ENCODE data around the gene STPG4. TPM values are rescaled to one million over a fixed set of nuclear protein-coding genes. Genes with fewer than 3 reads are reported as not detected.
"Not testable (repeated sequence)": the region's sequence is repeated elsewhere in the genome, so short reads cannot be mapped to it uniquely, and the experiment has no call there.

The STPG4 gene
- total and polyA plus RNA-seq, 12 donors: 0.06 to 0.45 (median 0.44) TPM; not detected in 9

DNA sequence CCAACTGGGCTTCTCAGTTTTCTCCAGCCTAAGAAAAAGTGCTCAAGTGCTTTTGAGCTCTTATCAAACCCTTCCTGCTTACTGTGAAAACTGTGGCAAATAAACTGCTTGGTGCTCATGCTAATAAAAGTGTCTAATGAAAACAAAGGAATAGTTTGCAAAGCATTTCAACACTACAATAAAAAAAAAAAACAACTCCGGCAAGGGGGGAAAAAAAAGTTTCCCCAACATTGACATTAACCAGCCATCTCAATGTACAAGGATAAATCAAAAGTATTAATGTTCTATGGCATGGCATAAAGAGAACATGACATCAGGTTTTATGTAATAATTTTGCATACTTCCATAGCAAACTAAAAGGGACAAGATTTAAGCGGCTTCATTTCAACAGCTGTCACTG lies 14.7 kb upstream of the STPG4 start:
- peak overlapping the region in 2 of 10 donors; percentile 2 to 39 for H3K27ac ChIP-seq
- peaks cover 0 to 98% (median 80%) of the 10 kb centered on the region in 9 donors for H3K4me1 ChIP-seq
- 50 to 55% methylated on average over 2 of the region's 2 CpGs for WGBS, 2 donors

DNA sequence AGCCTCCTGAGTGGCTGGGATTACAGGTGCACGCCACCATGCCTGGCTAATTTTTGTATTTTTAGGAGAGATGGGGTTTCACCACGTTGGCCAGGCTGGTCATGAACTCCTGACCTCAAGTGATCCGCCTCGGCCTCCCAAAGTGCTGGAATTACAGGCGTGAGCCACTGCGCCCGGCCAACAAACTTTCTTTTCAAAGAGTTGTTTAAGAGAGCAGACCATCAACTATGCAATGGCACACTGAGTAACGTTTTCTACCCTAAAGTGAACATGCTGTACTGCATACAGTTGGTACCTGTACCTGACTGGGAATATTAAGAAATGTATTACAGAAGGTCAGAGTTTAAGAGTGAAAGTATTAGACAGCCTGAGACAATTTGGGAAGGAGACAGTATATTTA lies 13.8 kb upstream of the STPG4 start:
- Histone ChIP-seq H3K4me1 (peaks cover 0 to 94% (median 80%) of the 10 kb centered on the region in 9 donors), H3K27ac (peak overlapping the region in 1 of 10 donors; percentile 39), H3K36me3 (peaks cover 0 to 70% (median 10%) of the 10 kb centered on the region in 9 donors)
- H3K9me3 ChIP-seq, H3K27me3 ChIP-seq, ATAC-seq, DNase-seq, H3K4me3 ChIP-seq: not testable (repeated sequence)
- 66% methylated on average over 8 of the region's 8 CpGs for WGBS, 2 donors
- intact Hi-C loops (cut with DNase I): loop anchor here in 1 of 10 donors (10.0 kb wide), 1 partner anchor 94 kb away; no protein-coding TSS in a partner anchor

More for the DNA sequence above, 14.7 kb upstream of the STPG4 start:
- DNase-seq (no peak), ATAC-seq (no peak)
- no peaks in the 10 kb centered on the region for H3K9me3 ChIP-seq
- no peak overlapping the region for H3K4me3 ChIP-seq
- intact Hi-C loops (cut with DNase I): loop anchor here in 3 of 10 donors (5.0 to 10.0 kb wide), 2 partner anchors 82 to 95 kb away; no protein-coding TSS in a partner anchor
- H3K36me3 ChIP-seq: peaks cover 0 to 61% (median 10%) of the 10 kb centered on the region in 9 donors
- TF ChIP-seq, protein P1, sequence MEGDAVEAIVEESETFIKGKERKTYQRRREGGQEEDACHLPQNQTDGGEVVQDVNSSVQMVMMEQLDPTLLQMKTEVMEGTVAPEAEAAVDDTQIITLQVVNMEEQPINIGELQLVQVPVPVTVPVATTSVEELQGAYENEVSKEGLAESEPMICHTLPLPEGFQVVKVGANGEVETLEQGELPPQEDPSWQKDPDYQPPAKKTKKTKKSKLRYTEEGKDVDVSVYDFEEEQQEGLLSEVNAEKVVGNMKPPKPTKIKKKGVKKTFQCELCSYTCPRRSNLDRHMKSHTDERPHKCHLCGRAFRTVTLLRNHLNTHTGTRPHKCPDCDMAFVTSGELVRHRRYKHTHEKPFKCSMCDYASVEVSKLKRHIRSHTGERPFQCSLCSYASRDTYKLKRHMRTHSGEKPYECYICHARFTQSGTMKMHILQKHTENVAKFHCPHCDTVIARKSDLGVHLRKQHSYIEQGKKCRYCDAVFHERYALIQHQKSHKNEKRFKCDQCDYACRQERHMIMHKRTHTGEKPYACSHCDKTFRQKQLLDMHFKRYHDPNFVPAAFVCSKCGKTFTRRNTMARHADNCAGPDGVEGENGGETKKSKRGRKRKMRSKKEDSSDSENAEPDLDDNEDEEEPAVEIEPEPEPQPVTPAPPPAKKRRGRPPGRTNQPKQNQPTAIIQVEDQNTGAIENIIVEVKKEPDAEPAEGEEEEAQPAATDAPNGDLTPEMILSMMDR (IDR thresholded peaks at IDR 0.05): no peak
- no peaks in the 10 kb centered on the region for H3K27me3 ChIP-seq

DNA sequence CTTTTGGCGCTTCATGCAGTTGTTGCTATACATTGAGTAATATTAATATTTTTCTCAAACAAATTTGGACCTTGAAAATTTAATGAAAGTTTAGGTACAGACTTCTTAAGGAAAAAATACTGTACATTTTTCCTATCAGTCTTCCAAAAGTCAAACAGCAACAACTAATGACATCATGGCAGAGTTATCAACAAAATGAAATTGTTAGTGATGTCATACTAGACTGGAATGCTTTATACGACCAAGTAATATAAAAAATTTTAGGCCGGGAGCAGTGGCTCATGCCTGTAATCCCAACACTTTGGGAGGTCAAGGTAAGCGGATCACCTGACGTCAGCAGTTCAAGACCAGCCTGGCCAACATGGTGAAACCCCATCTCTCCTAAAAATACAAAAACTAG lies 12.0 kb upstream of the STPG4 start:
- ATAC-seq (no peak), DNase-seq (no peak)
- WGBS, 2 donors: 78 to 86% methylated on average over 5 of the region's 5 CpGs
- intact Hi-C loops (cut with DNase I): loop anchor here in 1 of 10 donors (10.0 kb wide), 1 partner anchor 92 kb away; no protein-coding TSS in a partner anchor
- H3K4me1 ChIP-seq: peaks cover 0 to 92% (median 73%) of the 10 kb centered on the region in 9 donors
- TF ChIP-seq, protein P1 (IDR thresholded peaks at IDR 0.05): no peak
- H3K9me3 ChIP-seq: no peaks in the 10 kb centered on the region
- no peaks in the 10 kb centered on the region for H3K27me3 ChIP-seq
- H3K27ac ChIP-seq: peak overlapping the region in 1 of 10 donors; percentile 12
- H3K4me3 ChIP-seq: no peak overlapping the region
- H3K36me3 ChIP-seq: peaks cover 0 to 86% (median 16%) of the 10 kb centered on the region in 9 donors

DNA sequence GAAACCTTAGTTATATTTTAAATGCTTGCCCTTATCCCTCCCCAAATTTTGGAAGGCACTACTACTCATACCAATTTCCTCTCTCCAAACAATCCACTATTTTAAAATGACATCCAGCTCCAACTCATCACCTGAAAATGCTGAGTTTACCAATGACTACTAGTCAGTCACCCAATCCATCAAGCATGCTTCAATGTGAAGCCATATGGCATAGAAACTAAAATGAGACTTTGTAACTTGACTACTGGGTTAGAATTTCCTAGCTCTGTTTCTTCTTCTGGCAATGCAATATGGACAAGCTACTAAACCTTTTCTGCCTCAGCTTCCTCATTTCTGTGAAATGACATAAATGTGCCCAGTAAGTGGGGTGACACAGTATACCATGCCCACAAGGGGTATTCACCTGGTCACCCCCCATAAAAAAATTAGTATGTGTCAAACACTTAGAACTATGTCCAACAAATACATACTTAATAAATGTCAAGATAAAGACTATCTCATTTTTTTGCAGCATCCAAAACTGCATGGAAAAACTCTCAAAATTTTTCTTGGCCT lies 10.0 kb upstream of the STPG4 start:
- Histone ChIP-seq H3K27ac (no peak overlapping the region), H3K4me1 (peaks cover 0 to 83% (median 58%) of the 10 kb centered on the region in 9 donors), H3K36me3 (peaks cover 0 to 97% (median 32%) of the 10 kb centered on the region in 9 donors), H3K4me3 (no peak overlapping the region), H3K27me3 (no peaks in the 10 kb centered on the region), H3K9me3 (no peaks in the 10 kb centered on the region)
- no peak for ATAC-seq
- intact Hi-C loops (cut with DNase I): loop anchor here in 1 of 10 donors (10.0 kb wide), 1 partner anchor 90 kb away; no protein-coding TSS in a partner anchor
- TF ChIP-seq, protein P1 (IDR thresholded peaks at IDR 0.05): no peak
- no peak for DNase-seq

DNA sequence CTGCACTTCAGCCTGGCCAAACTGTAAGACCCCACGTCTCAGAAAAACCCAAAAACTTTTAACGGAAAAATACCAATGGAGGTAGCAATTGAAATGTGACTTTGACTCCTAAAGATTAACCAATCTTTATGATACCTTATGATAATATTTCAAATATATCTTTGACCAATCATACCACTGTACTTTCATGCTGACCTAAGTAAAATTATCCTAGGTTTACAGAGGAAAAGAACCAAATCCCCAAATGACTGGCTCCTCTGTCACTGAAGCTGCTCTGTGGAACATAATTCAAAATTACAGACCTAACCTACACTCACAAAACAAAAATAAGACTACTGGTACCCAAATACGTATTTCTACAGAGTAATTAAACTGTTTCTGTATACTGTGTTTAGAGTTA lies 7.7 kb upstream of the STPG4 start:
- TF ChIP-seq, protein P1 (IDR thresholded peaks at IDR 0.05): no peak
- ATAC-seq (no peak), DNase-seq (no peak)
- peaks cover 0 to 60% (median 43%) of the 10 kb centered on the region in 9 donors for H3K4me1 ChIP-seq
- H3K4me3 ChIP-seq: no peak overlapping the region
- intact Hi-C loops (cut with DNase I): loop anchor here in 1 of 10 donors (10.0 kb wide), 1 partner anchor 88 kb away; no protein-coding TSS in a partner anchor
- H3K27me3 ChIP-seq: no peaks in the 10 kb centered on the region
- no peak overlapping the region for H3K27ac ChIP-seq
- no peaks in the 10 kb centered on the region for H3K9me3 ChIP-seq
- WGBS, 2 donors: 87 to 90% methylated on average over 3 of the region's 3 CpGs
- H3K36me3 ChIP-seq: peaks cover 0 to 97% (median 47%) of the 10 kb centered on the region in 9 donors

Data from heart right ventricle (tissue), 16 donors.